RWPE2 (cell line): ENCODE data around the gene COL1A1.
A peak's percentile ranks its signal among the peaks of the same experiment; 100 is the strongest.

ENCODE experiments used
- ATAC-seq: fragments of 200-7000 bp; cut with Tn5 transposase; 3 replicates; pipeline ENCODE4 v1.9.1; 2021; ENCODE audit warnings: low read depth
- DNase-seq: peaks from one replicate; pipeline ENCODE4 v3.0.0-alpha.2; 2020; ENCODE audit warnings: low spot score
- H3K27ac ChIP-seq: fragments of 450-650 bp; 2 replicates; pipeline ENCODE4 v1.5.1; 2017; ENCODE audit warnings: mild to moderate bottlenecking; ENCODE audit not compliant: poor library complexity, severe bottlenecking
- H3K27me3 ChIP-seq: fragments of 250-450 bp; sonication (Bioruptor Pico); 2 replicates; pipeline ENCODE4 v1.5.1; 2021; ENCODE audit warnings: mild to moderate bottlenecking, moderate library complexity; ENCODE audit not compliant: insufficient read depth, poor library complexity, severe bottlenecking
- H3K36me3 ChIP-seq: fragments of 250-450 bp; sonication (Bioruptor Pico); 2 replicates; pipeline ENCODE4 v1.5.1; 2020; ENCODE audit warnings: low read depth, mild to moderate bottlenecking, moderate library complexity
- H3K4me1 ChIP-seq: fragments of 250-450 bp; sonication (Bioruptor Pico); 2 replicates; pipeline ENCODE4 v1.5.1; 2021; ENCODE audit warnings: mild to moderate bottlenecking, moderate library complexity; ENCODE audit not compliant: insufficient read depth, poor library complexity, severe bottlenecking
- H3K4me3 ChIP-seq: fragments of 250-450 bp; sonication (Bioruptor Pico); 2 replicates; pipeline ENCODE4 v1.5.1; 2021; ENCODE audit warnings: mild to moderate bottlenecking, moderate library complexity; ENCODE audit not compliant: severe bottlenecking
- H3K9me3 ChIP-seq: fragments of 250-450 bp; sonication (Bioruptor Pico); 2 replicates; pipeline ENCODE4 v1.5.1; 2021; ENCODE audit warnings: mild to moderate bottlenecking, moderate library complexity; ENCODE audit not compliant: severe bottlenecking
- CTCF ChIP-seq: fragments of 450-650 bp; IDR thresholded peaks from one replicate; pipeline ENCODE4 v1.5.1; 2017; ENCODE audit warnings: mild to moderate bottlenecking, moderate library complexity; ENCODE audit not compliant: poor library complexity, severe bottlenecking

Gene COL1A1

GRCh38 chr17:50136096-50136687, 65.2 kb downstream of the COL1A1 start:
- ATAC-seq (no peak), DNase-seq (no peak)
- Histone ChIP-seq H3K27ac (no peak overlapping the region), H3K4me1 (no peaks in the 10 kb centered on the region), H3K4me3 (no peak overlapping the region), H3K9me3 (no peaks in the 10 kb centered on the region), H3K27me3 (no peaks in the 10 kb centered on the region), H3K36me3 (peaks cover 60% of the 10 kb centered on the region)
- TF ChIP-seq CTCF = no peak

- Histone ChIP-seq H3K4me1 (no peaks in the 10 kb centered on the region), H3K4me3 (no peak overlapping the region), H3K27ac (no peak overlapping the region), H3K27me3 (no peaks in the 10 kb centered on the region), H3K36me3 (peaks cover 53% of the 10 kb centered on the region), H3K9me3 (no peaks in the 10 kb centered on the region)
- DNase-seq (no peak), ATAC-seq (no peak)
- TF ChIP-seq CTCF = no peak
Observed at GRCh38 chr17:50135316-50136095, 65.9 kb downstream of the COL1A1 start.

DNA sequence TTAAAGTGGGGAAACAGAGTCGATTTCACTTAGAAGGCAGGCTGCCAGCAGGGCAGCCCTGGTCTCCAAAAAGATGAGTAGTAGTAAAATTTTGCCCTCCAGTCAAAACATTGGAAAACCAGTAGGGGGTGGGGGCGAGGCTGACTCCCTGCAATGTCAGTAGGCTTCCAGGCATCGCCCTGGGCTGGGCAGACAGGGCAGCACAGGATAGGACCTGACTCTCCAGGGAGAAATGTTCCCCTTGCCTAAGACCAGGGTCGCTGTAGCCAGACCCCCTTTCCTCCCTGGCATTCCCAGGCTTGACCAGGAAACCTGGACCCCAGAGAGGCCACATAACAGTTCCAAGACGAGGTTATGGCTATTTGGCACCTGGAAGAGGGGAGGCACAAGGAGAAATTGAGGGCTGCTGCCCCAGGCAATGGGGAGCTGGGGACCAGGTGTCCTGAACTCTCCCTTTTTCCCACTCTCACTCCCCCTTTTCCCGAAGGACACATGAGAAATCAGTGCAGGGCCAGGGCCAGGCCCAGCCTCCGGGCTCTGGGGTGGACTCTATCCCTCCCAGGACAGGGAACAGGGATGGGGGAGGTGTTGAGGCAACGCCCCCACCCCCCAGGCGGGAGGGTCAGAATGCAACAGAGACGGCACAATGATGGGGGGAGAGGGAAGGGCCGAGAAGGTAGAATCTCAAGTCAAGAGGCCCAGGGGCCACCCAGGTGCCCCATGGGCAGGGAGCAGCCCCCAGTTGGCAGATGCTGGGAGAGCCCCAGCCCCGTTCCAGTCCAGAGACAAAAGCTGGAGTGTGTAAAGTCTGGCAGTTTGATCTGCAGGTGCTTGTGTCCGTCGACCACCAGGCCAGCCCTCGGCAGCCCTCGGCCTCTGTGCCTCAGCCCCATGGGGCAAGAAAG, 67.0 kb downstream of the COL1A1 start:
- H3K36me3 ChIP-seq = peaks cover 42% of the 10 kb centered on the region
- no peaks in the 10 kb centered on the region for H3K27me3 ChIP-seq
- H3K4me3 ChIP-seq = no peak overlapping the region
- DNase-seq = no peak
- H3K4me1 ChIP-seq = no peaks in the 10 kb centered on the region
- no peak for TF ChIP-seq CTCF
- no peak overlapping the region for H3K27ac ChIP-seq
- ATAC-seq = peak; percentile 13; the same call in 1 of the 3 replicates
- H3K9me3 ChIP-seq = no peaks in the 10 kb centered on the region

DNA sequence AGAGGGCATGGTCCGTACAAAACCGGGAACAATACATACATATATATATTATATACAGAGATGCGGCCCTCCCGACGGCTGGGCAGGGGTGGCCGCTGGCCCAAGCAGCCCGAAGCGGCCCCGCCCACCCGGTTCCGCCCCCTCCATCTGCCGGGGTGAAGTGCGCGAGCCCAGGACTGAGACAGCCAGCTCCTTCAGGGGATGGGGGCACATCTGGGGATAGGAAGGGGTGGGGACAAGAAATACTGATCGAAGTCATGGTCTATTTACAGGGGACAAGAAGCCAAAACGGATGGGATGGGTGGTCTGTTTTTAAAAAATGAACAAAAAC, 67.7 kb downstream of the COL1A1 start:
- H3K4me1 ChIP-seq = no peaks in the 10 kb centered on the region
- no peak overlapping the region for H3K27ac ChIP-seq
- H3K27me3 ChIP-seq = peaks cover 2% of the 10 kb centered on the region
- peaks cover 35% of the 10 kb centered on the region for H3K36me3 ChIP-seq
- no peak for TF ChIP-seq CTCF
- no peaks in the 10 kb centered on the region for H3K9me3 ChIP-seq
- no peak overlapping the region for H3K4me3 ChIP-seq
- ATAC-seq = no peak
- no peak for DNase-seq
